MM.1S (cell line): ENCODE measurements around the gene LDAF1.

Experiments
- DNase-seq: peaks from one replicate; pipeline ENCODE4 v3.0.0-alpha.2; 2015
- H2AFZ ChIP-seq: fragments of 300-600 bp; sonication (generic); 2 replicates; pipeline ENCODE4 v1.6.0; 2016; ENCODE audit warnings: antibody characterized with exemption, low read length
- H3F3A ChIP-seq: fragments of 300-600 bp; sonication (generic); 2 replicates; pipeline ENCODE4 v1.6.1; 2016; ENCODE audit warnings: mild to moderate bottlenecking, antibody characterized with exemption, low read length, moderate library complexity, mixed read lengths; ENCODE audit not compliant: insufficient read depth
- H3K27ac ChIP-seq: fragments of 300-600 bp; sonication (generic); 2 replicates; pipeline ENCODE4 v1.5.1; 2016; ENCODE audit warnings: mild to moderate bottlenecking, low read length
- H3K27me3 ChIP-seq: fragments of 300-600 bp; sonication (generic); replicated peaks from 2 replicates; pipeline ENCODE4 v1.6.0; 2016; ENCODE audit warnings: low read length; ENCODE audit not compliant: insufficient read depth
- H3K36me3 ChIP-seq: fragments of 300-600 bp; sonication (generic); replicated peaks from 2 replicates; pipeline ENCODE4 v1.6.1; 2016; ENCODE audit warnings: mild to moderate bottlenecking, low read length, mixed read lengths; ENCODE audit not compliant: insufficient read depth
- H3K4me1 ChIP-seq: fragments of 300-600 bp; sonication (generic); 2 replicates; pipeline ENCODE4 v1.6.1; 2016; ENCODE audit warnings: low read length, mixed read lengths
- H3K4me2 ChIP-seq: fragments of 300-600 bp; sonication (generic); 2 replicates; pipeline ENCODE4 v1.6.0; 2016; ENCODE audit warnings: low read depth, low read length
- H3K4me3 ChIP-seq: fragments of 300-600 bp; sonication (generic); 2 replicates; pipeline ENCODE4 v1.5.1; 2016; ENCODE audit warnings: low read length, mixed read lengths
- H3K79me2 ChIP-seq: fragments of 300-600 bp; sonication (generic); 2 replicates; pipeline ENCODE4 v1.6.1; 2016; ENCODE audit warnings: mixed run types, low read length, mixed read lengths
- H3K9ac ChIP-seq: fragments of 300-600 bp; sonication (generic); 2 replicates; pipeline ENCODE4 v1.6.1; 2016; ENCODE audit warnings: low read length, mixed read lengths
- H3K9me2 ChIP-seq: fragments of 300-600 bp; sonication (generic); replicated peaks from 2 replicates; pipeline ENCODE4 v1.6.1; 2016; ENCODE audit warnings: mild to moderate bottlenecking, low read length, mixed read lengths; ENCODE audit not compliant: insufficient read depth
- H3K9me3 ChIP-seq: fragments of 300-600 bp; sonication (generic); replicated peaks from 2 replicates; pipeline ENCODE4 v1.6.1; 2016; ENCODE audit warnings: mild to moderate bottlenecking, low read length, mixed read lengths; ENCODE audit not compliant: insufficient read depth
- H4K20me1 ChIP-seq: fragments of 300-600 bp; sonication (generic); 2 replicates; pipeline ENCODE4 v1.6.1; 2016; ENCODE audit warnings: mild to moderate bottlenecking, low read length, moderate library complexity, mixed read lengths; ENCODE audit not compliant: insufficient read depth
- CTCF ChIP-seq: fragments of 300-600 bp; sonication (generic); IDR thresholded peaks from 2 replicates; pipeline ENCODE4 v1.5.1; 2016; ENCODE audit warnings: antibody characterized with exemption, low read length, mixed read lengths
- EZH2 ChIP-seq: fragments of 300-600 bp; sonication (generic); optimal IDR thresholded peaks from 2 replicates; pipeline ENCODE3; 2017; ENCODE audit warnings: low read depth, mild to moderate bottlenecking, antibody characterized with exemption, low read length, mixed read lengths
- EZH2phosphoT487 ChIP-seq: fragments of 300-600 bp; sonication (generic); IDR thresholded peaks from 2 replicates; pipeline ENCODE4 v1.6.1; 2018; ENCODE audit warnings: antibody characterized with exemption, low read length

LDAF1 gene

GRCh38 chr16:21183995-21184394 is 25.5 kb downstream of the LDAF1 start:
- Histone ChIP-seq H3K9me3 (no peaks in the 10 kb centered on the region), H2AFZ (no peak overlapping the region), H3K4me3 (no peak overlapping the region), H3K9me2 (no peaks in the 10 kb centered on the region), H3K27me3 (no peaks in the 10 kb centered on the region), H4K20me1 (no peaks in the 10 kb centered on the region), H3K9ac (no peak overlapping the region), H3K36me3 (no peaks in the 10 kb centered on the region), H3K27ac (no peak overlapping the region), H3K4me1 (no peaks in the 10 kb centered on the region), H3K79me2 (no peaks in the 10 kb centered on the region), H3F3A (no peaks in the 10 kb centered on the region), H3K4me2 (no peak overlapping the region)
- TF ChIP-seq CTCF, result no peak
- no peak for TF ChIP-seq EZH2phosphoT487
- no peak for TF ChIP-seq EZH2
- DNase-seq, result no peak

- no peak overlapping the region for H3K9ac ChIP-seq
- H3K27ac ChIP-seq, result no peak overlapping the region
- no peaks in the 10 kb centered on the region for H3K27me3 ChIP-seq
- no peaks in the 10 kb centered on the region for H3K9me2 ChIP-seq
- no peak for TF ChIP-seq CTCF
- TF ChIP-seq EZH2phosphoT487, result no peak
- no peak for TF ChIP-seq EZH2
- no peaks in the 10 kb centered on the region for H3K4me1 ChIP-seq
- H3K36me3 ChIP-seq, result no peaks in the 10 kb centered on the region
- no peak overlapping the region for H3K4me3 ChIP-seq
- H3F3A ChIP-seq, result no peaks in the 10 kb centered on the region
- no peaks in the 10 kb centered on the region for H3K9me3 ChIP-seq
- no peak overlapping the region for H2AFZ ChIP-seq
- H3K4me2 ChIP-seq, result no peak overlapping the region
- H3K79me2 ChIP-seq, result no peaks in the 10 kb centered on the region
- no peaks in the 10 kb centered on the region for H4K20me1 ChIP-seq
- no peak for DNase-seq
Measured at GRCh38 chr16:21184834-21185233, 26.4 kb downstream of the LDAF1 start.

GRCh38 chr16:21185659-21186325 is 27.3 kb downstream of the LDAF1 start:
- H3K36me3 ChIP-seq, result no peaks in the 10 kb centered on the region
- no peak overlapping the region for H3K27ac ChIP-seq
- H4K20me1 ChIP-seq, result no peaks in the 10 kb centered on the region
- no peak for DNase-seq
- no peaks in the 10 kb centered on the region for H3F3A ChIP-seq
- H3K4me1 ChIP-seq, result no peaks in the 10 kb centered on the region
- no peak overlapping the region for H3K4me2 ChIP-seq
- no peaks in the 10 kb centered on the region for H3K9me2 ChIP-seq
- TF ChIP-seq EZH2phosphoT487, result no peak
- no peak for TF ChIP-seq EZH2
- no peak for TF ChIP-seq CTCF
- H3K4me3 ChIP-seq, result no peak overlapping the region
- no peak overlapping the region for H3K9ac ChIP-seq
- no peaks in the 10 kb centered on the region for H3K9me3 ChIP-seq
- H3K79me2 ChIP-seq, result no peaks in the 10 kb centered on the region
- no peaks in the 10 kb centered on the region for H3K27me3 ChIP-seq
- H2AFZ ChIP-seq, result no peak overlapping the region
